ENCODE data around the gene RBM5.
A peak's percentile ranks its signal among the peaks of the same experiment; 100 is the strongest.

Gene RBM5

DNA sequence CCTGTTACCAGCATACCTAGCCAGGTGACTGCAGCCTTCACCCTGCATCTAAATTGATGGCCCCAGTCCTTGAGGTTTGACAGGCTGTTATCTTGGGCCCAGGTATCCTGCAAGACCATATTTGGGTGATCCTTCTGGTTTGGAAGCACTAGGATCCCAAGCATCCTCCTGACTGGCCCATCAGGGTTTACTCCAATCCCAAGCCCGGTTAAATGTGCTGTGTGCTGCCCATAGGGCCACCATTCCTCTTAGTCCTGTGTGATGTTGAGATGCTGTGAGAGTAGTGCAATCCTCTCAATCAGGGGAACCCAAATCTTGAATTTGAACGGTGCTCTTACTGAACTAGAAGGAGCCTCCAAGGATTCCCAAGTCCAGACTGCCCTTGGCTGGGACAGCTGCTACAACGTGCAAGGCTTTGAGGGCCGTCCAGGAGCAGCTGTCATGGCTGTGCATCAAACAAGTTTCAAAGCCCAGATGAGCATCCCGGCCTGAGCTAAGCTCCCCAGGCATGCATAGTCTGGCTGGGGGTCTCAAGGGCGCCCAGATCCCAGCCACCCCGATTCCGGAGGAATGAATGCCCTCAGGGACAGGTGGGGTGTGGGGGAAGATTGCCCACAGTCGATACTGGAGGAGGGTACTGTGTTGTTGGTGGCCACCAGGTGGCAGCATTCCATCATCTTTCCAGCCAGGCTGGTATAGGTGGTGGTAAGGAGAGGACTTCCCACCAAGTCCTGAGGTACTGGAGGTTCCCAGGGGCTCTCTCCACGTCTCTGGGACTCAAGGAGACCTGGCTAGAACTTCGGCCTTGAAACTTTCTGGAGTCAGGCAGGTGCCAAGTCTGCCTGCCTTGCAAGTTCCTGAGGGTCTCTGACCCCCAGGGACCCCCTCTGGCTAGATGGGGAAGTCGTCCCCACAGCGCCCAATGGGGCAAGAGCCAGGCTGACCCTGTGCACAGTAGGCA is 32.6 kb downstream of the RBM5 start:
- DNase-seq (ENCODE audit: low spot score) = peak; percentile 61

DNA sequence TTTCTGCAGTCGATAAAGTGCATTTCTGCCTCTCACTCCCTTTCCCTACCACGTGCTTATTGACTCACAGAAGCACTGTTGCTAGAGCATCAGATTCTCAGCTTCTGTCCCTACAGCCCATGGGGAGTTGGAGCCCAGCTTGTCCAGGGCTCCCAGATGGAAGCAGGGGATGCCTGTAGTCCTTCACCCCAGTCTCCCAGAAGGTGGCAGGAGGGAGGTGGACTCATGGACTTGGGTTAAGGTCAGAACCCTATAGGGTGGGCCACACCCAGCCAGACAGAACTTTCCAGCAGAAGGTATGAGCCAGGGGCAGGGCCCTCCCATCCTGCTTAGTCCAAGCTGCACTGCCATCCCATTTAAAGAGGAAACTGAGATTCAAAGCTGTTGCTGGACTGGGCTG is 33.4 kb downstream of the RBM5 start:
- DNase-seq (ENCODE audit: low spot score) = no peak

DNA sequence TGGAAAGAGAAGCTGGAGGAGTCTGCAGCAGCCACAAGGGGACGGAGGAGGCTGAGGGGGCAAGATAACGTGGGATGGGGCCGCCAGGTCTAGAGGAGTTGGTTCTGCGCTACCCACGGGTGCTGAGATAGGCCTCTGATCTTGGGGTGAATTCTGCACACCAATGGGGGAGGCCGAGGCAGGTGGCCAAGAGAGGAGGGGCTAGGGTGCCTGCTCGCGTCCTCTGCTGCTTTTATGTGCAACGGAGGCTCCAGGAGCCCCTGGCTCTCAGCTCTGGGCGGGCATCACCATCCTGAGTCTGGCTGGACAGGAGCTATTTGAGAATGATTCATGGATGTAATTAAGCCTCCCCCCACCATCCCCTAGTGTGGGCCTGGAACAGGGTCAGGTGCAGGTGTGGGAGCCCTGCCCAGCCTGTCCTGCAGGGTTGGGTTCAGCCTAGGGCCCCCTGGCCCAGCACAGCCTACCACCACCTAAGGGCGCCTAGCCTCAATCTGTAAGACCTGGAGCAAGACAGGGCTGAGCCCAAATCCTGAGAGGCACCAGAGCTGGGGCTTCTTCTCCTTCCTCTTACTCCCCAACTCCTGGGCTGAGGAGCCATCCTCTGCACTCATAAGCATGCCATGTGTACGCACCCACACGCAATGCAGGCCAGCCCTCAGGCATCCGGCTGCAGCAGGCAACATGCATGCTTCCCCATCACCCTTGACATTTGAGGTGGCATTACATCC is 34.1 kb downstream of the RBM5 start:
- no peak for DNase-seq (ENCODE audit: low spot score)

DNA sequence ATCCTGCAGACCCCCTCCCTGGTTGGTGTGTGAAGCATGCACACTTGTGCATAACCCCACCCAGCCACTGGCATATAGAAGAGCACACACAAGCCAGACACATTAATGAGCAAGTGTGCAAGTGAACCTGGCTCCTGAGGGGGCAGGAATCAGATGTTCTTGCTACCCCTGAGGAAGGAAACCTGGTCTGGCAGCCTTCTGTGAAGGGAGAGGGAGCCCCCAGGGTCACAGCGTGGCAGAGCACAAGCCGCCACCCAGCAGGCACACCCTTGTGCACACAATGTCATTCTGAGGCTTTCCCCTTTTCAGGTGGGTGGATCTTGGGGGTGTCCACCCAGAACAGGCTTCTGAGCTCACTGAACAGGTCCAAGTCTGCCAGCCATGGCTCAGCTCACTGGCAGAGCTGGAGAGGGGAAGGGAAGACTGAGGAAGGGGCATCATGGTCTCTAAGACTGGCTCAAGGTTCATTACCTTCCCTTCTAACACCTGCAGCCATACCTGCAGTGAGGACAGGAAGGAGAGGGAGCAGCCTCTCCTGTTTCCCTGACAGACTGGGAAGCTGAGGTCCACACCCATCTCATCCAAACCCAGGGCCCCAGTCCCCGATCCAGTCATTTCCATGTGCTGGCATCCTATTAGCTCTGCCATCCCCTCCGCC is 34.8 kb downstream of the RBM5 start:
- no peak for DNase-seq (ENCODE audit: low spot score)

DNA sequence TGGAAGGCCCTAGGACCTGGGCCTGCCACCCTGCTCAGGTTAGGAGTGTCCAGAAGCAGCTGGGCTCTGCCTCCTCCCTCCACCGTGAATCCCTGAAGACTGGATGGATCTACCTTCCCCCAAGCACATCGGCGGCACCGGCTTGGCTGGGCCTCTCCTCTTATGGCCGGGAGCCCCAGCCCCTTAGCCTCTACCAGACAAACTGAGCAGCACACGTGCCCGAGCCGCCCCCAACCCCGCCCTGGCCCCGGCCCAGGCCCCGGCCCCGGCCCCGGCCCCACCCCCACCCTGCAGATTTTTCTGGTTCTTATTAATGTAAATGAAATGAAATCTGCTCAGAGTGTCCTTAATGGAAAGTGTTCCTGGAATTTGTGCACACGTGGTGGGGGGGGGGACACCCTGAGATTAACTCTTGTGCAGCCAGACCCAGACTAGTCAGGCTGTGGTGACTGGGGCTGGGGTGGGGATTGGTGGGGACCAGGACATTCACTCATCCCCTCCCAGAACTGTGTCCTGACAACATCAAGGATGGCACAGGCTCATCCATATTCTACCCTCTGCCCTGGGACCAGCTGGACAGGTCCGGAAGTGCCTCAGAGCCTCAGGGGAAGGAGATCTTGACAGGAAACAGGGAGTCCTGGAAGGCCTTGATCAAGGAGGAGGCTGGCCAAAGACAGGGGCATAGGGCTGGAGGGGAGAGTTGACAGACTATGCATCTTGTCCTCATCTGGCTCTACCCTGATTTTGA is 35.5 kb downstream of the RBM5 start:
- no peak for DNase-seq (ENCODE audit: low spot score)

DNA sequence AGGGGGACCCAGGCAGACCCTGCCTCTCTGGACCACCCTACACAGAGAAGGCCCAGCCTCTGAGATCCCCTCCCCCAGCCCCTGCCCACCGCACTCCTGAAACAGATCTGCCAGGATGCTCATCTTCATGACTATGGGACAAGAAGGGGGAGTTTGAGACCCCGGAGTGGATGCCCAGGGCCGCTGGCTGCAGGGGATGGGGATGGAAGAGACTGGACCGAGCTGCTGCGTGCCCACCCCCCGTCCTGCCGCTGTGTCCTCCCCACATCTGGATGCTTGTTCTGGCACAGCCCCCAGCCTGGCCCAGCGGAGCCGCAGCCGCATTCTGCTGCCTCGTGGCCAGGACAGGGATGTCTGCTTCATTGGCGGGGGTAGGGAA is 36.1 kb downstream of the RBM5 start:
- DNase-seq (ENCODE audit: low spot score) = no peak

DNA sequence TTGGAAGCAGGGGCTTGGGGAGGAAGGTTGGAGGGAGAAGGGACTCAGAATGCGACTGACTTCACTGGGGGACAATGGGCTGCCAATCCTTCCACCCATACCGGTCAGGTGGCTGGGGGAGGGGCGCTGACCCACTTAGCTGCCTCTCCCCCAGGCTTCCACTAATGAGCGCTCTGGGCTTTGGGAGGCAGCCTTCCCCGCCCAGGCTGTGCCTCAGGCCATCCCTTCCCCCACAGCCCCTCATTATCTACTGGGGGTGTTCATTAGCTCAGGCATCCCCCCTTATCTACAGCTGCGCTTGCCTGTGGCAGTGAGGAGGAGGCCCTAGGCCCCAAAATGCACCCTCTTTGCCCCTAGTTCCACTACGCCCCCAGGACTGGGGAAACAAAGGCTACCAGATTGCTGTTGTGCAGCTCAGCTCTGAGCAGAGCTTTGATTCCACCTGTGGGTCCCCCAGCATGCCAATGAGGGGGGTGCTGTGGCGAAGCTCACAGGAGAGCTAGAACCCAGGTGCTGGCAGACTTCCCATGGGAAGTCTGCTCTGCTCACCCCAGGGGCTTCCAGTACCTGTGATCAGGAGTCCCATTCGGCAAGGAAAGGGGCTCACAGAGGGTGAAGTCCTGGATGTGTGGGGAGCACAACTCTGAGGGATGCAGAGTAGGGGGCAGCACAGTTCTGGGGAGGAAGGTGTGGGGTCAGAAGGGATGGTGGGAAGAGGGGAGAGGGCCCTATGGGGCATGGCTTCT is 37.0 kb downstream of the RBM5 start:
- DNase-seq (ENCODE audit: low spot score) = no peak

DNA sequence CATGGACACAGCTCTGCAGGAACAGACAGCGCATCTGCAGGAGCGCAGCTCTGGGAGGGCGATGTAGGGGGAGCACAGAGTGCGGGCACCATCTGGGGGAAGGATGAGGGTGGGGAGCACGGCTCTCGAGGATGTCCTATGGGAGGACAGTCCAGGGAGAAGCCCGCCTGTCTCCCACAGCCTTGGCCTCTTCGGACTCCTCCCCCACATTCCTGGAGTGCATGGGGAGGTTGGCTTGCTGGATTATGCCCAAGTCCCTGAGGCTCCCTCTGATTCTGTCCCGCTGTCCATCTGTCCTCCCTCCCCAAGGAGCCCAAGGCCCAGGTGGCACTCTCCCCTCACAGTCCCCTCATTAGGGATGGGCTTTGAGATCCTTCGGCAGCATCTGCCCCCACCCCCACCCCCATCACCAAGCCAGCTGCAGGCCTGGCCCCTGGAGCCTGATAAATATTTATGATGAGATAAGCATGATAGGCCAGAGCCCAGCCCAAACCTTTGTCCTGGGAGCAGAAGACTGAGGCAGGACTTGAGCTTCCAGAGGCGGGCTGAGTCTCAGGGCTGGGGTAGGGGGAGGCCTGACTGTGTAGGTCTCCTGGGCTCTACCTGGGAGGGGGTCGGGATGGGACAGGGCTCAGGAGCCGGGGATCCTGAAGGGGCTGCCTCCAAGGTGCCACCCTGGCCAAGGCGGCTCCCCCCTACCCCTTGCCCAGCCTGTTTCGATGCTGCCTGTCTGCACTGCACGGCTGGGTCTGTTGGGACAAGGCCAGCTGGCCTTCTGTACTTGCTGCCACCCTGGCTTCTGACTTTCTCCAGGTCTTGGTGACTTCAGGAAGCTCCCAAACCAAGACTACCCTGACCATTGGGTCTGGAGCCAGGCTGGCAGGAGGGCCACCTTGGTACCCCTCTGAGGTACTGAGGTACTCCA is 37.8 kb downstream of the RBM5 start:
- DNase-seq (ENCODE audit: low spot score) = no peak

DNA sequence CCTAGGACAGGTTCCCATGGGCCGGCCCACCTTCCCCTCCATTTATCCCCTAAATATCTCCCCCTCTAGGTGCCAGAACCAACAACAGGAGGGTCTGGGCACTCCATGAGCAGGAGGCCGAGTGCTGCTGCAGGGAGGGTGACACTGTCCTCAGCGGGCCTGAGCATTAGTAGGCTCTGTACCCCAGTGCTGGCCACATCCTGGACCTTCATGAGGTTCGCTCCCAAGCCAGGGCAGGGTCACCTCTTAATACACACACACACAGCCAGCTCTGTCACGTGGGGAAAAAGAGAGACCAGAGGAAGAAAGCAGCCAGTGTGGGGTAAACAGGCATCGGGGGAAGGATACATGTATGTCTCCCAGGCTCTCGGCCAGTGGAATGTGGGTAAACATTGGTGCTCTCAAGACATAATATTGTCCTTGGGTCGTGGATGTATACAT is 38.6 kb downstream of the RBM5 start:
- no peak for DNase-seq (ENCODE audit: low spot score)

DNA sequence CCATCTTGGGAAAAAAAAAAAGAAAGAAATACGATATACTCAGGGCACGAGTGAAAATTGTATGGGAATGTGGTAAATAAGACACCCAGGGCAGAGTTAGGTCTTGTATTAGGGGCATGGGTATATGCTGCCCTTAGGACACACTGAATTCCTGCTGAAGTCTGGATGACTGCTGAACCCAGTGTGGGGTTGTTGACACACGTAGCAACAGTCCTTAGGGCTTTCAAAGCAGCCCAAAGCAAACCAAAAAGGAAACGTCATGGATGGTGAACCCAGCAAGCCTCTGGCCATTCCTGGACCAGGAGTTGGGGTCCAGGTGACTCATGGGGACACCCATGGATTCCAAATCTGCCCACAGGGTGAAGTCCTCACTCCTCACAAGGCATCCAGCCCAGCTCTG is 39.3 kb downstream of the RBM5 start:
- DNase-seq (ENCODE audit: low spot score) = no peak

DNA sequence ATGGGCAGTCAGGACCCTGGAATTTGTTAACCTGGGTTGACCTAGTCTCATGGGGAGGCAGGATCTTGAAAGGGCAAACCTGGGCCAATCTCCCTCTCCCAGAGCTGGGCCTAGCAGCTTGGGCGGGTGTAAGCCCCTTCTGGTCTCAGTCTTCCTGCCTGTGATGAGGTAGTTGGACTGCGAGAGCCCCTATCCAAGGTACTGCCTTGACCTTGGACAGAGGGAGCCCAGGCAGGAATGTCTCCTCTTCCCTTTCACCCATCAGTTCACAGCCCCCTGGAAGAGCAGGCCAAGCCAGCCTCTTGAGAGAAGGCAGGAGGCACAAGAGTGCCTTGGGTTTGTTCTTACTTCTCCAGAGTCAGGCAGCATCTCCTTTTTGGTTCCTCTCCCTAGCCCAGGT is 41.7 kb downstream of the RBM5 start:
- no peak for DNase-seq (ENCODE audit: low spot score)

DNA sequence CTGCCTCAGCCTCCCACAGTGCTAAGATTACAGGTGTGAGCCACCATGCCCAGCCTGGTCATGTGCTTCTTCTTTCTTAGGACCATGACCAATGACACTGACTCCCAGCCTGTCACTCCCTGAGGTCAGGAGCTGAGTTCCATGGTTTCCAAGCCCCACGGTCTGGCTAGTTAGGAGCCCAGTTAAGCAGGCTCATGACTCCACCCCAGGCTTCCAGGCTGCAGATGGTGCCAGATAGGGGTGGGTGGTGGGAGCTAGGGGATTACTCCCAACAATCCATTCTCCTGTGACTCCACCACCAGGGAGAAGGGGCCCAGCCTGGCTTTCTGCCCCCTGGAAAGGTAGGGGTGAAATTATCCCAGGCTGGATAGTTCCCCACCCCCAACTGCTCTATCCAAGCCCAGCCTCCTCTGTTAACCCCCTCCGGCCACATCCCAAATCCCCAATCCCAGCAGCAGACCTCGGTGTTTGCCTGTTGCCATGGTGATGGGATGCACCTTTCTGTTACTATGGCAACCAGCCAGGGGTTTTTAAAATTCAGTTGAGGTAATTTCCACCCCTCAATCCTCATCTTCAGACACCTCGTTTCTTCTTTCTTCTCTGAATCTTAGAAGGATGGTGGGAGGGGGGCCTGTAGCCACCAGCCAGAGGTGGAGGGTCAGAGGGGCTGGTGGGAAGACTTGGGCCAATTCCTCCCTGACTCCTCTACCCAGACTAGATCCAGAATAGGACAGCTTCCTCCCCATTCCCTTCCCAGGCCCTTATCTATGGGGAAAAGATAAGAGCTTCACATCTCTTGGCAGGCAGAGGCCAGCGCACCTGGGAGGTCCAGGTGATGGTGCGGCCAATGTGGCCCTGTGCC is 43.9 kb downstream of the RBM5 start:
- DNase-seq (ENCODE audit: low spot score) = no peak

DNA sequence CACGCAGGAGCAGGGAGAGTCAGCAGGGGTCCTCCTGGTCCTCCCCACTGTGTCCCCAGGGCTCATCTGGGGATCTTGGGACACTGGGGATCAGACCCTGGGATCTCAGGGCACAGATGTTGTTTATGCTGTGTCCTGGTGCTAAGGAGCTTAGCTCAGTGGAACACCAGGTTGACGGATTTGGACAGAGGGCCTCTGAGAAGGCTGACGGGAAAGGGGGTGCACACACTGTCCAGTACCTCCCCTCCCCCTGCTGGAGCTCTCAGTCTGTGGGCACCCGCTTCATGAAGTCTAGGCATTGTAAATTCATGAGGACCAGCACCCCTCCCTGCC is 44.5 kb downstream of the RBM5 start:
- DNase-seq (ENCODE audit: low spot score) = no peak

DNA sequence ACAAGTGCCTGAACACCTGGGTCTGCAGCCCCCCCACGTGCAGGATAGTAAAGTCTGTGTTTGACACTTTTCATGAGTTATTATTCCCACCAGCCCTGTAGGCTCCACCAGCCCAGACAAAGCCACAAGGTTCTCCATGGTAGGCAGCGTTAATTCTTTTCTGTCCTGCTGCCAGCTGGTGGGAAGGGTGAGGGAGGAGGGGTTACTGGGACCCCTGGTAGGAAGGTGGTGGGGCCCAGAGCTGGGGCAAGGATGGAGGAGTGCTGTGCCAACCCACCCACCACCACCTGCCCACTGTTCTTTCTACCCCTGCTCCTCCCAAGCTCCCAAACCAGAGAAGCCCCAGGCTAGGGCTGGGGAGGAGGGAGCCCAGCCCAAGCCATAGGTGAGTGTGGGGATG is 45.6 kb downstream of the RBM5 start:
- DNase-seq (ENCODE audit: low spot score) = no peak

DNA sequence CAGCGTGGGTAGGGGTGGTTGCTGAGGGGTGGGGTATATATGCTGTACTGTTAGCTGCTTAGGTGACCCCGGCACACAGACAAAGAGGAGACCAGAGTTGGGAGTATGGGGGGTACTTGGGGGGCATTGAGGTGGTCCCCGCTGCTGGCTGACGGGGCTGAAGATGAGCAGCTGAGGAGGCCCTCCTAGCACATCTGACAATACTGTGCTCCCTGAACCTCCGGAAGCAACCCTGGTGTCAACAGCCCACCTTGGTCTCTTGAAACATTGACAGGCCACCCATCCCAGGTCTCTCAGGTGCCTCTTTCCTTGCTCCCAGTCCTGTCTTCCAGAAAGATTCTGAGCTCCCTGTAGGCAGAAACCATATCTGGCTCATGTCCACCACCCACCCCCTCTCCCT is 47.2 kb downstream of the RBM5 start:
- DNase-seq (ENCODE audit: low spot score) = no peak

DNA sequence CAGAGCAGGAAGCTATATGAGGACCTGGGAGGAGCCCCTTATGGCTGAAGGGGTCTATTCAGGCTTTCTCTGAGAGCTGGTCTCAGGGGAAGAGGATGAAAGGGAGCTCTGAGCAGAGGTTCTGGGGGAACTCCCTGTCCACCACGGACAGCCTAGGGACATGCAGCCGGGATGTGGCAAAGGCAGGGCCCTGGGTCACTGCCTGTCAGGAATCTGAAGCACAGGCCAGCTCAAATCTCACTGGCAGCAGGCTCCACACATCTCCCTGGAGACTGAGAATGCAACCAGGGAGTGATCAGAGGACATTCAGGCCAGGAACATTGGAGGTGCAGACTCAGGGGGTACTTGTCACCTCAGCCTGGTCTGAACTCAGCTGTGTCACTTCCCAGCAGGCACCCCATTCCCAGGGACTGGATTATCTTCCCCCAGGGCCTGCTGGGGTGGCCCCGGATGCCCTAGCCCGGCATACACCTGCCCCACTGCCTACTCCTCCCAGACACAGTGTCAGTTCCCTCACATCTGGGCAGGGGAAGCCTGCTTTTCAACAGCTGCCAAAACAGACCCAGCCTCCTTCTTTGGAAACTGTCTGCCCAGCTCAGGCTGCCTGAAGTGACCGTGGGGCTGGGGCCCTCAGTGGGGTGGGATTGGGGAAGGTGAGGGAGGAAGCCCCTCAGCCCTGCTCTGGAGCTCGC is 48.1 kb downstream of the RBM5 start:
- DNase-seq (ENCODE audit: low spot score) = no peak

DNA sequence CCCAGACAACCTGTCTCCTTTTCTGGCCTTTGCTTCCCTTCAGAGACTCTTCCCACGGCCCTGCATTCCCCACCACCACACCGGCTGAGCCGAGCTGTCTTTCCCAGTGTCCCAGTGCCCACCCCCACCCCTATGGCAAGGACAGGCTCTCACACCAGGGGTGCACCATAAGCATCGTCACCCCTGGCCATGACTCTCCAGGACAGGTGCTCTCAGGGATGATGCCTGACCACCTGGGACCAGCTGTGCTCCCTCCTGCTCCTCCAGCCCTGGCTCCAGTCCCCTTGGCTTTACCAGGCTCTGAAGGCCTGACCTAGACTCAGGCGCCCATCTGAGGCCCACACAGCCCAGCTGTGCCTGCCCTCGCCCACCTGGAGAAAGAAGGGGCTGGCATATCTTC is 48.8 kb downstream of the RBM5 start:
- no peak for DNase-seq (ENCODE audit: low spot score)

DNA sequence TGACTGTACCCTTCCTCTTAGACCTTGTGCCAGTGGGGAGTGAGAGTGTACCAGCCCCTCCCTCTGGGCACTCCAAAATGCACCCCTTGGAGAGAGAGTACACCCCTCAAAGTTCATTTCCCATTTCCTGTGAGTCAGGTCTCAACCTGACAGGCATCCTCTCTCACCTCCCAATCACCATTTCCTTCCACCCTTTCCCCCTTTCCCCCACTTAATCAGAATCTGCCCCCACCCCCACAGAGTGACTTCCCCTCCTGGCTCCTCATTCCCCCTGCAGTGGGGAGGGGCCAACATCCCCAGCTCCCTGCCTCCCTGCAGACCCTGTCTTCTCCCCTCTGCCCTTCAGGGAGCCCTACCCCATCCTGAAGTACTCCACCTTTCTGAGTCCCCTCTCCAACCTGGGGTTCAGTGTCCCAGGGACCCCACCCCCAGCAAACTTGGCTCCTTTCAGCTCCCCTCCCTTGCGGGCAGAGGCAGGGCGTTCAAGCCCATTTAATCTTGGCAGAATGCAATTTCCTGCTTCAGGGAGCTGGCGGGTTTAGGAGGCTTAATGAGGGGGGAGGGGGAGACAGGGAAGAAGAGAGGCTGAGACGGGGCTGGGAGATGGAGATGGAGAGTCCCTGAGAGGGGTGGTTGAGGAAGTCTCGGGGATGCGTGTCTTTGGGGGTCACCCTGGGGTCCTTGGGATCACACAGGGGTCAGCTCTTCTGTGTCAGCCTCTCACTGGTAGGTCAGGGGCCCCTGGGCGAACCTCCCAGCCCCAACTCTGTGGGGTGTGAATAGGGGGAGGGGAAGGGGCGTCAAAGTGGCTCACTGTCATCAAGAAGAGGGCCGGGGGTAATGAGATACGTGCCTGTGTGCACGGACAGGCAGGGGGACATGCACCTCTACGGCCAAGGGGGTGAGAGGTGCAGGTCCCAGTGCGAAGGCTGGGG is 49.8 kb downstream of the RBM5 start:
- DNase-seq (ENCODE audit: low spot score) = no peak

Data from pons (tissue), 1 donor.